Transverse colon (tissue), 4 donors: ENCODE measurements around the gene KAZN.

Source experiments
- CTCF ChIP-seq, 5 experiments: fragments of 200-600 bp in 3 of 5; fragments of 450-650 bp in 2 of 5; sonication (generic) in 3 of 5; IDR thresholded peaks; 1 replicate in 2 of 5; 2 replicates in 3 of 5; pipeline ENCODE4 v1.5.1; 2016 to 2017; ENCODE audit warnings: antibody characterized with exemption in 5 of 5, inconsistent platforms in 3 of 5, mild to moderate bottlenecking in 2 of 5, moderate library complexity in 1 of 5
- EP300 ChIP-seq: sonication (generic); formaldehyde crosslinking; IDR thresholded peaks from one replicate; pipeline ENCODE4 v1.6.1; 2017; ENCODE audit warnings: antibody characterized with exemption, low read depth
- POLR2A ChIP-seq: fragments of 450-650 bp; IDR thresholded peaks from one replicate; pipeline ENCODE4 v1.6.1; 2016; ENCODE audit warnings: antibody characterized with exemption, mild to moderate bottlenecking, moderate library complexity
- POLR2AphosphoS5 ChIP-seq, 3 donors: sonication (generic); formaldehyde crosslinking; IDR thresholded peaks; one replicate each; pipeline ENCODE4 v1.6.1; 2016; ENCODE audit warnings: antibody characterized with exemption in 3 of 3

DNA sequence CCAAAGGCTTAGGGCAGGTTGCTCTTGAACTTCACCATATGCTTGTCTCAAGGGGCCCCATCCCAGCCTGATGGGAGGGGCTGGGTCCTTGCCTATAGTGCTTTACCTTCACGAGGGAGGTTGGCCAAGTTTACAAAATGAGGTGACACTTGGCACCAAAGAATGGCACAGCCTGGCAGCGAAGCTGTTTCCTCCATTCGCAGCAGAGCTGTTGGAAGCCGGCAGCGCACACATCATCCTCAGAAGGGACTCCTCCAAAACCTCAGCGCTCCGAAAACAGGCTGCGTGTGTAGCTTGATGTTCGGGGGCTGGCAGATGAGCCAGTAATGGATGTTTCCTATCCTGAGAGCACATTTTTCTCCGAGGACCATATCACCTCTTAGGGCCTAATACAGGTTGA lies 116.8 kb downstream of the KAZN start:
- TF ChIP-seq EP300 (no peak), POLR2A (no peak), CTCF (IDR thresholded peaks at IDR 0.05) (no peak), POLR2AphosphoS5 (IDR thresholded peaks at IDR 0.05) (no peak)
